ENCODE results near the gene MB.

MB gene

DNA sequence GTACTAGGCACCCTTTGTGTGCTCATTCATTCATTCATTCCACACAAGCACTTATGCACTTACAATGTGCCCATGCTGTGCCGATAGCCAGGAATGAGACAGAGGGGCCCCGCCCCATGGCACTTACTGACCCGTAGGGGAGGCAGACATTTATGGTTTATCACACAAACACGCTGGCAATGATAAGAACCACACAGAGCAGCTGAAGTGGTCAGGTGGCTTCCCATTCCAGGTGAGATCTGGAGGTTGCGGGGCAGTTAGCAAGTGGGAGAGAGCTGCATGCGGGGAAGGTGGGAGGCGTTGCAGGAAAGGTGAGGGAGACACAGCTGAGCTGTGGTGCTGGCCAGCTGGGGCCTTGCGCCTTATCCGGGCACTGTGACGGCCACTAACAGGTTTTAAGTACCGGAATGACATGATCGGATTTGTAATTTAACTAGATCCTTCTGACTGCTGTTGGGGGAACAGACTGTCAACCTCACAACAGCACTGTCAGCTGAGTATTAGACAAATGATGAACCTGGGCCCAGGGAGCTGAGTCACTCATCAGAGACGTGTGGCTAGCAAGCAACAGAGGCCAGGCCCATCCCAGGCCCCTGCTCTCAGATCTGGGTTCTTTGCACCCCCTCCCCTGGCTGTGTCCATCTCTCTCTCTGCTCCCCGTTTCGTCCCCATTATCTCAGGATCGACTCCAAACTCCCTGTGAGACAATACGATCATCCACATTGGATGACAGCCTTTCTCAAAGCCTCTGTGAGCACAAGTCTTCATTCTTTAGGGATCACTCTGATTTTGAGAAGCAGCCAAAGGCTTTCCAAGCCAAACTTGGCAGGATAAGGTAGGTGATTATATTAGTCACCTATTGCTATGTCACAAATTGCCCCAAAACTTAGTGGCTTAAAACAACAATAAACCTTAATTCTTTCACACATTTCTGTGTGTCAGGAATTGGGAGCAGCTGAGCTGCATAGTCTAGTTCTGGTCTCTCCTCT lies 48.1 kb downstream of the MB start:
- DNase-seq: no peak

DNA sequence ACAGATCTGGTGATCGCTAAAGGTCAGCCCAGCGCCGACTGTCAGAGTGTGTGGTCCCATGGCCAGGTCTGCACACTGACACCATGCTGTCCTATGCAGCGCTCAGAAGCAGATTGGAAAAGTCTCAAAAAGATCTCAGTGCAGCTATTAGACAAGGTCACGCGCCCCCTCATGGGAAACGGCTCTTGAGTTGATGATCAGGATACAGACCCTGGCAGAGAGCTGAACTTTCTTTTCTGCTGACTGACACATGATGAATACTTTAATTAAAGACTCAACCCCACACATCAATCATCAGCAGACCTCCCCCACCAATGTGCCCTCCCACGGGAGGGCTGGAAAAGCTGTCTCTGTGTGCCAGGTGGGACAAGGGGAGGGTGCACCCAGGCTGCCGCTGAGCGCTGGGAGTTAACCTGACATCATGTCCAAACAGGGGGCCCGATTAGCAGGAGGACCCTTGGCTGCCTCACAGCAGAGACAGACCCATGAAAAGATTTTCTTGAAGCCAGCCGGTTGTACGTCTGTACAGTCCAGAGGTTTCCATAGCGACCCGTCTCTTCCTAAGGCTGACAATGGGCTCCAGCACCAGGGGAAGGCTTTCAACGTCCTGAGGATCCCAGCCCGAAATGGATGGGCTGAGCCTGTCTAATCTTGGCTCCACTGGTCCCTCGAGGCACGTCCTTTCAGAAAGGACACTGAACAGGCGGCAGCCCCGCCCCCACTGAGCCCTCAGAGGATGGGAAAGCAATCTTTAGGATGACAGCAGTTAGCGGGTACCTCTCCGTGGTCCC lies 49.6 kb downstream of the MB start:
- no peak for DNase-seq

DNA sequence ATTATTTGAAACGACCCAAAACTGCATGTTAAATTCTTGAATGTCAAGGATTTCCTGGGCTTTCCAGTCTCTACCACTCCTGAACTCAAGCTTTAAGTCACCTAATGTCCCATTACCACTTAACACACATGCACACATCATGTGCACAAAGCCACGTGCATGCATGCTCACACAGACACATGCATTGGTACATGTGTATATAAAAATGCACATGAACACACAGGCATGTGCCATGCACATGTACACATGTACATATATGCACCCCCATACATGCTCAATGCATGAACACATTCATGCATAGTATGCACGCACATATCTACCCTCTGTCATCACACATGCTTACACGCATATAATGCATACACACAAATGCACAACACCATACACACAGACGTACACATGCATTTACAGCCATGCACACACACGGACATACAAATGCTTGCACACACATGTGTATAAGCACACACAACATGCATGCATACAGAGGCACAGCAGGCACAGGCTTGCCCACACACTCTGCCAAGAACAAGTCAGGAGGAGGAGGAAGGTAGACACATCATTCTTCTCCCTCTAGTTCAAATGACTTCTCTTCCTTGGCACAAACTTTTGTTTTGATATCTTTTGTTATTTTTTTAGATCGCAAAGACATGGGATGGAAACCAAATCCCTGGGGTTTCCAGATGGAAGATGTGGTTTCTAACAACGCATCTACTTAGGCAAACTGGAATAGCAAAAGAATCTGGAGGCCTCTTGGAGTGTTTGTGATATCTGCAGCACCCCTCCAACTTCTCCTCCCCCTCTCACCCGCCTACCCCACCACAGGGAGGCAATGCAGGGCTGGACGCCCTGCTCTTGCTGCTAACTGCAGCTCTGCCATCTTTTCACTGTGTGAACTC lies 51.9 kb downstream of the MB start:
- no peak for DNase-seq

DNA sequence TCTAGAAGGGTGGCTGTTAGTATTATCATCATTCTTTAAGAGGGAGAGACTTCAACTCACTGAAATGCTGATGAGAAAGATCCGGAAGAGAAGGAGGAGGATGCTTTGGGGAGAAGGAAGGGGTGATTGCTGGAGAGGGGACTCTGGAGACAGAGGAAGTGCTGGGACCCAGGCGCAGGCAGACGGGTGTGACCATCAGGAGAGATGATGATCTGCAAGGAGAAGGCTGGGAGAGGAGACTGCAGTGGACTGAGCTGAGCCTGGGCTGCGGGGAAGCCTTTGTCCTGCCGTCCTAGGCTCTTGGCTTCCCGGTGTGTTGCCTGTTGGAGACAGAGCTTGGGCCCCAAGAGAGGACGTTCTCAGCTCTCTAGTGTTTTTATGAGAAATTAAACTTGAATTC lies 53.9 kb downstream of the MB start:
- DNase-seq: no peak

DNA sequence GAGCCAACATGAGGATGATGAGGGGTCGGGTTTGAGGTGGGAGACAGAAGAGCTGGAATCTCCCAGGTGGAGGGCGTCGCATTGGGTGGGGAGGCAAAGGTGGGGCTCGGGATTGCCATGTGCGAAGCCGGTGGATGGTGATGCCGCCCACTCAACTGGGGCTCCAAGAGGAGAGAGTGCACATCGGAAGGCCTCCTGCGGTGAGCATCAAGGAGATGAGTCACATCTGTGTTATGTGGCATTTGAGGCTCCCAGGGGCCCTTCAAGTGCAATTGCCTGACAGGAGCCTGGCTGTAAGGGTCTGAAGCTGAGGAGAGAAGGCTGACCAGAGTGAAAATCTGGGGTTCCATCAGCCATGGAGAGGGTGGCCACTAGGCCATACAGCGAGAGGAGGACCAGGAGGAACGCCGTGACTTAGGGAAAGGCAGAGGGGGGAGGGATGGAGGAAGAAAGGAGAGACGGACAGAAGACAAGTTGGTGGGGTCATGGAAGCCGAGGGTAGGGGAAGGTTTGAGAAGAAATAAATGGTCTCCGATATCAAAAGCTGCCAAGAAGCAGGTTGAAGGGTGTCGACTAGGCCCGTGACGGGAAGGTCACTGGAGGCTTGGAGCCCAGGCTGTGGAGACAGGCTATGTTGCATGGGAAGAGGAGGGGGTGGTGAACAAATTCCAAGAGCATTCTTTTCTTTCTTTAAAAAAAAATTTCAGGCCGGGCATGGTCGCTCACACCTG lies 55.2 kb downstream of the MB start:
- DNase-seq: no peak

DNA sequence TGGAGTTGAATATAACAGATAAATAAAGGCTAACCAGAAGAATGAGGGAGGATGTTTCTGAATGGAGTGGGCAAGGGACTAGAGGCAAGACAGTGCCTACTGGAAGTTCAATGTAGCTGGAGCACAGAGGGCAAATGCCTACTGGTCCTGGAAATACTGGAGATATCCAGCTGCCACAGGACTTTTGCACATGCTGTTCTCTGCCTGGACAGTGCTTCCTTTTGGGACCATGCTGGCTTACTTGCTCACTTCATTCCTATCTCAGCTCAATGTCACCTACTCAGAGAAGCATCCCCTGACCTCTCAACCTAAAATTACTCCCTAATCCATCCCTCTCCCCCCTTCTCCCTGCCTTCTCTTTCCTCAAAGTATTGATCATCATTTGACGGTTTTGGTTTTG lies 56.3 kb downstream of the MB start:
- no peak for DNase-seq

DNA sequence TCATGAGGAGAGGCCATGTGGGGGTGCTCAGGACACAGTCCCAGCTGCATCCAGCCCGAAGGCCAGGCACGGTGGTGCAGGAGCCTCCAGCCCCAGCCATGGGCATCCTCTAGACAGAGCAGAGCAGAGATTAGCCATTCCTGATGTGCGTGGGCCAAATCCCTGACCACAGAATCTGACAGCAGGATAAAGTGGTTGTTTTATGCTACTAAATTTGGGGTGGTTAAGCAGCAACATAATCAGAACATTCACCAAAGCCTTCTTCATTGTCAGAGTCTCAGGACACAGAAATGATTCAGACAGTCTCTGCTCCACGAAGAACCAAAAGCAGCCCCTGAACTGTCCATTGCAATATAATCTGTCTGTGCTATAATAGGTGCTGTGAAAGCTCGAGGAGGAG lies 56.8 kb downstream of the MB start:
- DNase-seq: no peak

- DNase-seq: no peak
Observed at GRCh38 chr22:35559354-35560005, 57.6 kb downstream of the MB start.

DNA sequence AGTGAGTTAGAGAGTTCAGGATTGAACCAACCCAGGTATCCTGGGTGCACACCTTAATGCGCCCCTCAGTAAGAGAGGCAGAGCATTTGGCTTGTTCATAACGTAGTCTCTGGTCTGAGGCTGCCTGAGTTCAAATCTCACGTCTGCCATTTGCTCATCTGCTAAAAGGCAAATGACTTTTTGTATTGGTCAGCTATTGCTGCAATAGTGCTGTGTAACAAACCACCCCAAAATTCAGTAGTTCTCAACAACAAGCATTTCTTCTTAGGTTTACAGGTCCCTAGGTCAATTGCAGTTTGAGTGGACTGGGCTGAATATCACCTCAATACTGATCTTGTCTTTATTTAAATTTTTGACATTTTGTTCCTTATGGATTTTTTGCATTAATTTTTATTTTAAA lies 58.4 kb downstream of the MB start:
- DNase-seq: no peak

GRCh38 chr22:35558031-35558430 lies 59.1 kb downstream of the MB start:
- DNase-seq: no peak
